Upper lobe of left lung (tissue), 6 donors: Measurements from ENCODE around the gene UNC45B. TPM values are rescaled to one million over a fixed set of nuclear protein-coding genes. Genes with fewer than 3 reads are reported as not detected.
A peak's percentile ranks its signal among the peaks of the same experiment; 100 is the strongest.

Experiments used
- ATAC-seq, 2 donors: fragments of 200-7000 bp; cut with Tn5 transposase; one replicate each; pipeline ENCODE4 v1.9.1; 2022; ENCODE audit warnings: mild to moderate bottlenecking in 2 of 2, moderate library complexity in 2 of 2; ENCODE audit not compliant: low FRiP score in 2 of 2
- DNase-seq, 2 donors: peaks; one replicate each; pipeline ENCODE4 v3.0.0-alpha.2; 2019 to 2020
- H3K27ac ChIP-seq, 4 donors: fragments of 200-600 bp; sonication (generic); one replicate each; pipeline ENCODE4 v1.5.1; 2016 to 2019
- H3K27me3 ChIP-seq, 4 donors: fragments of 200-600 bp; sonication (generic); one replicate each; pipeline ENCODE4 v1.5.1; 2017 to 2019
- H3K36me3 ChIP-seq, 4 donors: fragments of 200-600 bp; sonication (generic); one replicate each; pipeline ENCODE4 v1.5.1; 2016 to 2019
- H3K4me1 ChIP-seq, 4 donors: fragments of 200-600 bp; sonication (generic); one replicate each; pipeline ENCODE4 v1.5.1; 2018 to 2019
- H3K4me3 ChIP-seq, 4 donors: fragments of 200-600 bp; sonication (generic); one replicate each; pipeline ENCODE4 v1.5.1; 2017 to 2019; ENCODE audit warnings: mild to moderate bottlenecking in 2 of 4, moderate library complexity in 1 of 4
- H3K9me3 ChIP-seq, 4 donors: fragments of 200-600 bp; sonication (generic); one replicate each; pipeline ENCODE4 v1.5.1; 2018 to 2019
- EP300 ChIP-seq, 4 donors: sonication (generic); formaldehyde crosslinking; IDR thresholded peaks; one replicate each; pipeline ENCODE4 v1.5.1; 2017; ENCODE audit warnings: antibody characterized with exemption in 4 of 4, control low read depth in 2 of 4
- POLR2A ChIP-seq, 4 donors: fragments of 450-650 bp; IDR thresholded peaks; one replicate each; pipeline ENCODE4 v1.5.1; 2016 to 2017; ENCODE audit warnings: antibody characterized with exemption in 4 of 4, mild to moderate bottlenecking in 2 of 4
- POLR2AphosphoS5 ChIP-seq, 2 donors: sonication (generic); formaldehyde crosslinking; IDR thresholded peaks; one replicate each; pipeline ENCODE4 v1.5.1; 2017; ENCODE audit warnings: antibody characterized with exemption in 2 of 2
- WGBS, 2 donors: methylation state at CpG; one replicate each; pipeline ENCODE4 v1.1.5; 2017 to 2018; 5-methylcytosine and 5-hydroxymethylcytosine counted together
- total RNA-seq, 6 donors: library from RNA; depleted of rRNA in 4 of 6; stranded (reverse); fragments of >200 nt in 4 of 6; gene quantifications; one replicate each; pipeline versions ENCODE4 v1.1.0 to v1.2.1, GENCODE V29; 2016 to 2021
- TF ChIP-seq, protein P1 (sequence below), 6 experiments: fragments of 450-650 bp in 4 of 6; fragments of 200-600 bp in 2 of 6; sonication (generic) in 2 of 6; IDR thresholded peaks; one replicate each; pipeline ENCODE4 v1.5.1; 2016 to 2019; ENCODE audit warnings: antibody characterized with exemption in 6 of 6
- donor health status: DM: no; HTN: no; CAD: no; lungs with moderate emphysema.
- donor health status: DM: no; HTN: yes; CAD: no; lungs with severe emphysema.

The UNC45B gene, protein sequence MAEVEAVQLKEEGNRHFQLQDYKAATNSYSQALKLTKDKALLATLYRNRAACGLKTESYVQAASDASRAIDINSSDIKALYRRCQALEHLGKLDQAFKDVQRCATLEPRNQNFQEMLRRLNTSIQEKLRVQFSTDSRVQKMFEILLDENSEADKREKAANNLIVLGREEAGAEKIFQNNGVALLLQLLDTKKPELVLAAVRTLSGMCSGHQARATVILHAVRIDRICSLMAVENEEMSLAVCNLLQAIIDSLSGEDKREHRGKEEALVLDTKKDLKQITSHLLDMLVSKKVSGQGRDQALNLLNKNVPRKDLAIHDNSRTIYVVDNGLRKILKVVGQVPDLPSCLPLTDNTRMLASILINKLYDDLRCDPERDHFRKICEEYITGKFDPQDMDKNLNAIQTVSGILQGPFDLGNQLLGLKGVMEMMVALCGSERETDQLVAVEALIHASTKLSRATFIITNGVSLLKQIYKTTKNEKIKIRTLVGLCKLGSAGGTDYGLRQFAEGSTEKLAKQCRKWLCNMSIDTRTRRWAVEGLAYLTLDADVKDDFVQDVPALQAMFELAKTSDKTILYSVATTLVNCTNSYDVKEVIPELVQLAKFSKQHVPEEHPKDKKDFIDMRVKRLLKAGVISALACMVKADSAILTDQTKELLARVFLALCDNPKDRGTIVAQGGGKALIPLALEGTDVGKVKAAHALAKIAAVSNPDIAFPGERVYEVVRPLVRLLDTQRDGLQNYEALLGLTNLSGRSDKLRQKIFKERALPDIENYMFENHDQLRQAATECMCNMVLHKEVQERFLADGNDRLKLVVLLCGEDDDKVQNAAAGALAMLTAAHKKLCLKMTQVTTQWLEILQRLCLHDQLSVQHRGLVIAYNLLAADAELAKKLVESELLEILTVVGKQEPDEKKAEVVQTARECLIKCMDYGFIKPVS
- total RNA-seq, result under 1 TPM in 4 of 6 donors, not detected in 2; 0.10 to 0.61 (median 0.20) TPM

DNA sequence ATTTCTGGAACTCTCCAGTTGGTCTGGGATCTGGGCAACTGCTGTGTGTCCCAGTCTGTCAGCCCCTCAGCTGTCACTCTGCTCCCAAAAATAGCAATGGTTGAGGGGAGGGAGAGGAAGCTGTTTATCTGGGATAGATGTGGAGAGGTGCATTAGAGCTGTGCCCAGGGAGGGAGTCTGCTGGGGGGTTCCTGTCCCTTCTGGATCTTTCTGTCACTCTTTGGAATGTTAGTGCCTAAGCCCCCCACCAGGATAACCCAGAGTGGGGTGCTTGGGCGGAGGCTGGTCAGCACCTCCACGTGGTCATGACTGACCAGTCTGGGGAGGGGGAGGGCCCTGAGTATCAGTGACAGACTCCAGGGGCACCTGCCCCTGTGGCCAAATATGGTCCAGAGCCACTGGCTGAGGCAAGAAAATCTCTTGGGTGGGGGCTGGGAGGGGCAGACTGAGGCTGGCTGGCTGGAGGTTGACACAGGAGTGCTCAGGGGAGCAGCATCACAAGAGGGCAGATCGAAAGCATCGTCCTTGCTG, at the start of gene UNC45B:
UNC45B (plus strand) TSS at position 443 of the 531 bp plus-strand sequence. CDS start 447 bp downstream, outside the sequence.
- no peak within 1 kb of the TSS for H3K4me3 ChIP-seq
- 76 to 93% methylated on average over 2 to 4 of the region's 4 CpGs for WGBS, 2 donors

DNA sequence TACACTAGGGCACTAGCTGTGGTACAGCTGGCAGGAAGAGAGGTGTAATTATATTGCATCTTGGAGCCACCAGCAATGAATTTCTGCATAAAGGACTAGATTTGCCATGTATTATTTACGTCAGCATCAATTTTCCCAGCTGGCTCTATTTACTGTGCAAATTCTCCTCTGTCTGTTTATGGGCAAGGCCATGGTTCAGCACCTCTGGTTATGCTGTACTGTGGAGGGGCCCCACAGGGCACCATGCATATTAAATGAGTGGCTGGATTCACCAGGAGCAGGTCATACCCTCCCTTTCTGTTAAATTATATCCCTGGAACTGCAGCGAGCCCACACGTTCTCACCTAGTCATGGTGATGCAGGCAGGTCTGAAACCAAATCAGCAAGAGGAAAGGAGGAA, 47.7 kb upstream of the UNC45B start:
- H3K36me3 ChIP-seq, result peaks cover 13 to 51% (median 29%) of the 10 kb centered on the region in 4 donors

More for the DNA sequence above, at the start of gene UNC45B:
- Histone ChIP-seq H3K27ac (no peak within 1 kb of the TSS), H3K27me3 (no peaks in the 10 kb centered on the region), H3K9me3 (no peaks in the 10 kb centered on the region), H3K4me1 (peaks cover 0 to 2% (median under 1%) of the 10 kb centered on the region in 4 donors), H3K36me3 (no peaks in the 10 kb centered on the region)
- DNase-seq (no peak), ATAC-seq (no peak)
- TF ChIP-seq EP300 (IDR thresholded peaks at IDR 0.05), result no peak
- no peak for TF ChIP-seq POLR2AphosphoS5 (IDR thresholded peaks at IDR 0.05)
- TF ChIP-seq, protein P1, sequence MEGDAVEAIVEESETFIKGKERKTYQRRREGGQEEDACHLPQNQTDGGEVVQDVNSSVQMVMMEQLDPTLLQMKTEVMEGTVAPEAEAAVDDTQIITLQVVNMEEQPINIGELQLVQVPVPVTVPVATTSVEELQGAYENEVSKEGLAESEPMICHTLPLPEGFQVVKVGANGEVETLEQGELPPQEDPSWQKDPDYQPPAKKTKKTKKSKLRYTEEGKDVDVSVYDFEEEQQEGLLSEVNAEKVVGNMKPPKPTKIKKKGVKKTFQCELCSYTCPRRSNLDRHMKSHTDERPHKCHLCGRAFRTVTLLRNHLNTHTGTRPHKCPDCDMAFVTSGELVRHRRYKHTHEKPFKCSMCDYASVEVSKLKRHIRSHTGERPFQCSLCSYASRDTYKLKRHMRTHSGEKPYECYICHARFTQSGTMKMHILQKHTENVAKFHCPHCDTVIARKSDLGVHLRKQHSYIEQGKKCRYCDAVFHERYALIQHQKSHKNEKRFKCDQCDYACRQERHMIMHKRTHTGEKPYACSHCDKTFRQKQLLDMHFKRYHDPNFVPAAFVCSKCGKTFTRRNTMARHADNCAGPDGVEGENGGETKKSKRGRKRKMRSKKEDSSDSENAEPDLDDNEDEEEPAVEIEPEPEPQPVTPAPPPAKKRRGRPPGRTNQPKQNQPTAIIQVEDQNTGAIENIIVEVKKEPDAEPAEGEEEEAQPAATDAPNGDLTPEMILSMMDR (IDR thresholded peaks at IDR 0.05), result no peak
- no peak for TF ChIP-seq POLR2A (IDR thresholded peaks at IDR 0.05)

DNA sequence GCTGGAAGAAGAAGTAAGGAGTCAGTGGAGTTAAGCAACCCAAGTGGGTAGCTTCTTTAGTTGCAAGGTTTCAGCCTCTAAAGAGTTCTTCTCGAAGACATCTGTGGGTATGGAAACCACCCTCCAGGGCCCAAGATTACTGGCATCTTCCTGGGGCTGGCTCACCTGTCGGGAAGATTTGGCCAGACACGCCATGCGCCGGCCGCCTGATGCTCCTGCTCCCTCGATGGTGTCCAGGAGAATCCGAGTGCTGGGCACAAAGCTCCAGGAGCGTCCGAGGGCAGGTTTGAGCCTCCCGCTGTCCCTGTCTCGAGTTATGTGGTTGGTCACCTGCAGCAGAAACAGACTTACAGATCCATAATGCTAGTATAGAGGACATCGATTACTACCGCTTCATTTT, 46.6 kb upstream of the UNC45B start:
- ATAC-seq (no peak), DNase-seq (peak in 1 of 2 donors; percentile 58)
- H3K4me3 ChIP-seq, result no peak overlapping the region
- no peaks in the 10 kb centered on the region for H3K27me3 ChIP-seq
- peaks cover 17 to 60% (median 35%) of the 10 kb centered on the region in 4 donors for H3K36me3 ChIP-seq
- no peak overlapping the region for H3K27ac ChIP-seq
- no peaks in the 10 kb centered on the region for H3K9me3 ChIP-seq
- H3K4me1 ChIP-seq, result no peaks in the 10 kb centered on the region
- 93 to 97% methylated on average over 14 of the region's 14 CpGs for WGBS, 2 donors
- TF ChIP-seq POLR2AphosphoS5 (IDR thresholded peaks at IDR 0.05) (no peak), EP300 (IDR thresholded peaks at IDR 0.05) (no peak), POLR2A (IDR thresholded peaks at IDR 0.05) (no peak)
- TF ChIP-seq, protein P1 (IDR thresholded peaks at IDR 0.05), result no peak

More for the DNA sequence above, 47.7 kb upstream of the UNC45B start:
- H3K27me3 ChIP-seq, result no peaks in the 10 kb centered on the region
- H3K4me3 ChIP-seq, result no peak overlapping the region
- H3K27ac ChIP-seq, result no peak overlapping the region
- 74 to 82% methylated on average over 3 of the region's 3 CpGs for WGBS, 2 donors
- H3K9me3 ChIP-seq, result no peaks in the 10 kb centered on the region
- TF ChIP-seq POLR2A (IDR thresholded peaks at IDR 0.05) (no peak), POLR2AphosphoS5 (IDR thresholded peaks at IDR 0.05) (no peak), EP300 (IDR thresholded peaks at IDR 0.05) (no peak)
- TF ChIP-seq, protein P1 (IDR thresholded peaks at IDR 0.05), result no peak
- ATAC-seq (no peak), DNase-seq (no peak)
- no peaks in the 10 kb centered on the region for H3K4me1 ChIP-seq

DNA sequence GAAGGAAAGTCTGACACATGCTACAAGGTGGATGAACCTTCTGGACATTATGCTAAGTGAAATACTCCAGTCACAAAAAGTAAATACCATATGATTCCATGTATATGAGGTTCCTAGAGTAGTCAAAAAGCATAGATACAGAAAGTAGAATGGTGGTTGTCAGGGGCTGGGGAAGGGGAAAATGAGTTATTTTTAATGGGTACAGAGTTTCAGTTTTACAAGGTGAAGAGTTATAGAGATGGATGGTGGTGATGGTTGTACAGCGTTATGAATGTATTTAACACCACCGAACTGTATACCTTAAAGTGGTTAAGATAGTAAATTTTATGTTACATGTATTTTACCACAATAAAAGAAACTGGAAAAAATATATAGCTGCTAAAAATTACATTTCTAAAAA, 45.9 kb upstream of the UNC45B start:
- no peak overlapping the region for H3K4me3 ChIP-seq
- H3K9me3 ChIP-seq, result no peaks in the 10 kb centered on the region
- H3K4me1 ChIP-seq, result no peaks in the 10 kb centered on the region
- no peak for ATAC-seq
- H3K27me3 ChIP-seq, result no peaks in the 10 kb centered on the region
- WGBS, 2 donors, result 90 to 94% methylated on average over 2 of the region's 2 CpGs
- no peak overlapping the region for H3K27ac ChIP-seq
- TF ChIP-seq EP300 (IDR thresholded peaks at IDR 0.05), result no peak
- TF ChIP-seq, protein P1 (IDR thresholded peaks at IDR 0.05), result no peak
- TF ChIP-seq POLR2AphosphoS5 (IDR thresholded peaks at IDR 0.05), result no peak
- TF ChIP-seq POLR2A (IDR thresholded peaks at IDR 0.05), result no peak
- DNase-seq, result no peak
- peaks cover 17 to 67% (median 38%) of the 10 kb centered on the region in 4 donors for H3K36me3 ChIP-seq
